GM10248 (cell line): Measurements from ENCODE around the gene HDAC4.

Experiments used
- CTCF ChIA-PET: fragments of 300-600 bp; sonication (Branson Sonifier 250); formaldehyde crosslinking; extraction: SDS; loops from one replicate; lab custom pipeline; 2021; ENCODE audit warnings: antibody characterized with exemption; lab: Yijun Ruan, JAX
- POLR2A ChIA-PET: fragments of 350-650 bp; sonication (Branson Sonifier 250); formaldehyde crosslinking; extraction: SDS; loops from one replicate; lab custom pipeline; 2020; ENCODE audit warnings: antibody characterized with exemption; lab: Yijun Ruan, JAX
- DNase-seq: peaks from one replicate; pipeline ENCODE4 v3.0.0; 2012; ENCODE audit errors: extremely low spot score
- CTCF ChIP-seq: IDR thresholded peaks from 2 replicates; pipeline ENCODE4 v1.5.1; 2012; ENCODE audit warnings: mild to moderate bottlenecking, low read depth; ENCODE audit errors: extremely low read depth, missing control alignments, control extremely low read depth

Gene HDAC4

GRCh38 chr2:239330836-239331235, 70.0 kb downstream of the HDAC4 start:
- ChIA-PET CTCF (no interaction called here), POLR2A (no interaction called here)
- DNase-seq: no peak

GRCh38 chr2:239329972-239330572, 70.7 kb downstream of the HDAC4 start:
- ChIA-PET POLR2A (no interaction called here), CTCF (no interaction called here)
- TF ChIP-seq CTCF: no peak
- DNase-seq: no peak

More at GRCh38 chr2:239330836-239331235, 70.0 kb downstream of the HDAC4 start:
- no peak for TF ChIP-seq CTCF

DNA sequence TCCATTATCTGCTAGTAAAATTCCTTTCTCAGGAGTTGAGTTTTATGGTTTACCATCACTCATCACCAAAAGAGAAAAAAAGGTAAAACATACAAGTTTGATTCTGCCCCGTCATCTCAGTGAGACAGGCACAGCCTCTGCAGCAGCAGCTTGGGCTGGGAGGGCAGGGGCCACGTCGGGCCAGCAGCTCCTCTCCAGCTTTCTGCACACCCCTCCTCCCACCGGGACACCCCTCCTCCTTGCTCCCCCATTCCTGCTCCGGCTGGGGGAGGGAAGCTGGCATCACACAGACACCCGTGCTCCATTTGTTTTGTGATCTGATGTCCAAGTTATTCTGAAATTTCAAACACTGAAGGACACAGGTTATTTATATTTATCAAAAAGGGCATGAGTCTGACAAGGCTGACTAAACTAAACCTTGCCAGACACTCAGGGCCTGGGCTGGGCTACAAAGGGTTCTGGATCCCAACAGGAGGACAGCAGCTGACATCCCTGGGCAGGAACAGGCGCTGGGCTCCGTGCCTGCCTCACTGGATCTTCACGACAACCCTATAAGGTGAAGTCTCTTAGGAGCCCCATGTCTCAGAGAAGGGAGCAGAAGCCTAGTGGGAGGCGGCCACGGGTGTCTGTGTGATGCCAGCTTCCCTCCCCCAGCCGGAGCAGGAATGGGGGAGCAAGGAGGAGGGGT, 71.4 kb downstream of the HDAC4 start:
- POLR2A ChIA-PET: no interaction called here
- CTCF ChIA-PET: interaction anchor here (1.2 kb wide), 1 partner anchor 35 kb away, joined by 3 read pairs; no protein-coding TSS in a partner anchor
- DNase-seq: no peak
- TF ChIP-seq CTCF: no peak

DNA sequence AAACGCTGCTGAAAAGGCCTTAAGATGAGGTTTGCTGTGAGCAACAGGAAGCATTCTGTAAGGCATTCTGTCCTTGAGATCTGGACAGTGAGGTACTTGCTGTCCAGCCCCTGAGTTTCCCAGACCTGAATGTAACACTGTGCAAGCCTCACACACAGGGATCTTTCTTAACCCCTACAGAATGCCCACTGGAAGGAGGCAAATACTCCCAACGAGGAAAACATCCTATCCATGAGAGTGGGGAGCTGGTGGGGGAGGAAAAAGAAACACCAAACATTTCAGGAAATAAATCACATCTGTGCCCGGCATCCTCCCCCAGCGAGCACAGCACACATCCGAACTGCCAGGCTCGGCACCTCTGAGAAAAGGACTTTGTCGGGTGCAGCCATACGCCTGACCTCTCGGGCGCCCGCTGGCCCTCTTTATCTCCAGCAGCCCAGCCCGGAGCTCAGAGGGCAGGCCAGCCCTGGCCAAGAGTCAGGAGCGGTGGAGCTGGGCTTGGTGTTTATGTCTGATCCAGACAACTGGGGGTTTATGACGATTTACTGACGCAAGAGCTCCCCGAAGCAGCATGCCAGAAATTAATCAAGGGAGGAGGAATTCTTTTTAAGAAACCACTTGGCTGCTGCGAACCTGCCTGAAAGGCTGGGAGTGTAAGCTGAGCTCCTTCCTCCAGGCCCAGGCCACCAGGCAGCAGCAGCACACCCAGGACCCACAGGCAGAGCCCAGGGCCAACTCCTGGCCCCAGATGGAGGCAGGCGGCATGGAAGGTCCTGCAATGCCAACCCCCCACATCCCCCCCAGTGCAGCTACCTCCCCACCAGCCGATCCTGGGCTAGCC, 72.2 kb downstream of the HDAC4 start:
- no peak for DNase-seq
- POLR2A ChIA-PET: no interaction called here
- no peak for TF ChIP-seq CTCF
- CTCF ChIA-PET: interaction anchor here (1.2 kb wide), 1 partner anchor 34 kb away, joined by 3 read pairs; no protein-coding TSS in a partner anchor

DNA sequence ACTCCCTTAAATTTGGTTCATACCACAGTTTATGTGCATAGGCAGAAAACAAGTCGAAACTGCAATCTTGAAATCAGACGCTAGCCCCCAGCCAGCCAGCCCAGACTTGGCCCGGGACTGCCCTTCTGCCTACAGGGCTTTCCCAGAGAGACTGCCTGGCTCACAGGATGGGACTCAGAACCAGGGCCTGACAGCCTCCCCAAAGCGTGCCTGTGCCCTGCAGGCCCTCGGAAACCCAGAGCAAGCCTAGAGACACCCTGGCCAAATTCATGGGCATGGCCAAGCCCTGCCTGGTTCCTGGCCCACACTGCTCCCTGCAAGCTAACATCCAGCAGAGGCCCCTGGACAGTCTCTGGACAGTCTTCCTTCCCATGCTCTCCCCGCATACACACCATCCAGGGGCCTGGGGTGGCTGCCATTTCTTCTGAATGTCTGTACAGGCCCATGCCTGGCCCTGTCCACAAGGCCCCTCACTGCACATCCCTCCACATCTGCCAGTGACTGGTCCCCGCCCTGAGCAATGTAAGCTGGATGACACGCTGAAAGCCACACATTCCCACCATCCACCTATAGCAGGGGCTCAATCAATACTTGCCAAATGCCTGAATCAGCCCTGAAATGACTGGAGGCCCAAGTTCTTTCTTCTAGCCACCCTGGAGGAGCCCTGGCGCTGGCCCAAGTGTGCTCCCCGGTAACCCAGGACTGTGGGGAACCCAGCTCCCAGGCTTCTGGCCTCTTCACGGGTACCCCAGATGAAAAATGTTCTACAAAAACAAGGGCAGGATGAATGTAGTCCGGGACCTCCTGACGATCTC, 73.1 kb downstream of the HDAC4 start:
- CTCF ChIA-PET: no interaction called here
- DNase-seq: peak; percentile 42
- no peak for TF ChIP-seq CTCF
- POLR2A ChIA-PET: no interaction called here
